Pancreas (tissue), 10 donors: ENCODE results near the gene SH3RF3. TPM values are rescaled to one million over a fixed set of nuclear protein-coding genes. Genes with fewer than 3 reads are reported as not detected.

Source experiments
- ATAC-seq, 4 donors: fragments of 200-7000 bp; cut with Tn5 transposase; one replicate each; pipeline versions ENCODE4 v1.8.0 to v1.9.1; 2020; ENCODE audit warnings: mild to moderate bottlenecking in 4 of 4, moderate library complexity in 4 of 4
- DNase-seq, 6 donors: peaks; one replicate each; pipeline ENCODE4 v3.0.0-alpha.2; 2020
- FAIRE-seq: peaks from 2 replicates; lab custom pipeline; 2012; peaks lifted over from hg19 to GRCh38; lab: Jason Lieb, UNC
- H3K27ac ChIP-seq, 4 donors: fragments of 200-600 bp; sonication (generic); 1 replicate in 3 of 4; 2 replicates in 1 of 4; pipeline versions ENCODE4 v1.5.0 to v1.8.0; 2020
- H3K27me3 ChIP-seq, 4 donors: fragments of 200-600 bp; one replicate each; pipeline ENCODE4 v1.8.0; 2021
- H3K36me3 ChIP-seq, 3 donors: fragments of 200-600 bp; sonication (generic) in 1 of 3; one replicate each; pipeline versions ENCODE4 v1.5.0 to v1.8.0; 2020 to 2021
- H3K4me1 ChIP-seq, 3 donors: fragments of 200-600 bp; one replicate each; pipeline ENCODE4 v1.8.0; 2021
- H3K4me3 ChIP-seq, 4 donors: fragments of 200-600 bp; sonication (generic) in 2 of 4; one replicate each; pipeline versions ENCODE4 v1.5.0 to v1.8.0; 2020 to 2021
- H3K9me3 ChIP-seq, 4 donors: fragments of 200-600 bp; one replicate each; pipeline ENCODE4 v1.8.0; 2021
- WGBS, 2 donors: extraction: QIAGEN DNeasy Blood & Tissue Kit; methylation state at CpG; one replicate each; pipeline ENCODE4 v1.1.7; 2013; 5-methylcytosine and 5-hydroxymethylcytosine counted together
- intact Hi-C, 3 donors: fragments of 100-400 bp; cut with DNase I; formaldehyde crosslinking; loops; one replicate each; pipeline versions ENCODE4 v1.11.1 to v1.14.2; 2022
- polyA plus RNA-seq, 2 donors: library from polyadenylated mRNA; stranded (reverse); fragments of 200-250 nt; gene quantifications; one replicate each; pipeline ENCODE4 v1.2.3, GENCODE V29; 2013
- total RNA-seq, 6 donors: library from RNA; stranded (reverse); fragmentation: NEBNext Ultra II Directional in 4 of 6; extraction: Animal tissue kit (Norgen Biotek cat#: 25700) in 4 of 6; gene quantifications; one replicate each; pipeline versions ENCODE4 v1.2.1 to v1.2.4, GENCODE V29; 2021 to 2023
- TF ChIP-seq, protein P1 (sequence below), 4 donors: fragments of 200-600 bp; sonication (generic) in 3 of 4; IDR thresholded peaks; one replicate each; pipeline versions ENCODE4 v1.5.0 to v1.8.0; 2021; ENCODE audit warnings: antibody characterized with exemption in 4 of 4
- donor health status: healthy with polysubstance abuse.
- donor health status: DM: no; HTN: no; CAD: no; lungs with moderate emphysema.
- donor health status: DM: no; HTN: no; CAD: no.
- donor health status: control.
- donor health status: control.
- donor health status: Bipolar disorder and iron deficiency.
- donor health status: DM: yes; HTN: yes; CAD: no.
- donor health status: DM: no; HTN: no; CAD: no.
- donor health status: DM: no; HTN: no; CAD: no.
- donor health status: DM: yes; HTN: yes; CAD: no.

Gene SH3RF3
- total and polyA plus RNA-seq, 8 donors: 1.1 to 3.5 (median 1.8) TPM

DNA sequence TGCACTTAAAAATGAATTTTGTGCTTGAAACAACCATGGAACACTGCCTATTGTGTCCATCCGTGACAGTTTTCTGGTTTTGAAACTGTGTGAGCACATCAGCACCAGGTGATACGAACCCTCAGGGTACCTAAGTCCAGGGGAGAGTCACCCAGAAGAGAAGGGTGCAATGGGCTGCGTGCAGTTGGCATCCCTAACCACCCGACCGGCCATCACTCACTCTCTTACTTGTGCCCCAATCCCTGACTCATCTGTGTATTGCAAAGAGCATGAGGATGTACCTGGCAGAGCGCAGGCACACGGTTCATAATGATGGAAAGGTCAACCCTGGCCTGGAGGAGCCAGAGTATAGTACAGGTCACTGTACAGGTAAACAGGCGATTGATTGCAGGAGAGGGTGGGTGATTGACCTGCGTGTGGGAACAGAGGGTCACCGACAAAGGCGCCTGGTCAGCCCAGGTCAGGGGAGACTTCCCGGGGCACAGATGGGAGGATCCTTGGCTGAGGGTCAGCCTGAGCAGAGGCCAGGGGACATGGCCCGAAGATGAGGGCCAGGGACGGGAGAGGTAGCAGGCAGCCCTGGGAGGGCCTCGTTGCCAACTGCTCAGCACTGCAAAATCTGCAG is 324.5 kb downstream of the SH3RF3 start:
- no peaks in the 10 kb centered on the region for H3K27me3 ChIP-seq
- no peak for ATAC-seq
- no peaks in the 10 kb centered on the region for H3K36me3 ChIP-seq
- no peaks in the 10 kb centered on the region for H3K9me3 ChIP-seq
- TF ChIP-seq, protein P1, sequence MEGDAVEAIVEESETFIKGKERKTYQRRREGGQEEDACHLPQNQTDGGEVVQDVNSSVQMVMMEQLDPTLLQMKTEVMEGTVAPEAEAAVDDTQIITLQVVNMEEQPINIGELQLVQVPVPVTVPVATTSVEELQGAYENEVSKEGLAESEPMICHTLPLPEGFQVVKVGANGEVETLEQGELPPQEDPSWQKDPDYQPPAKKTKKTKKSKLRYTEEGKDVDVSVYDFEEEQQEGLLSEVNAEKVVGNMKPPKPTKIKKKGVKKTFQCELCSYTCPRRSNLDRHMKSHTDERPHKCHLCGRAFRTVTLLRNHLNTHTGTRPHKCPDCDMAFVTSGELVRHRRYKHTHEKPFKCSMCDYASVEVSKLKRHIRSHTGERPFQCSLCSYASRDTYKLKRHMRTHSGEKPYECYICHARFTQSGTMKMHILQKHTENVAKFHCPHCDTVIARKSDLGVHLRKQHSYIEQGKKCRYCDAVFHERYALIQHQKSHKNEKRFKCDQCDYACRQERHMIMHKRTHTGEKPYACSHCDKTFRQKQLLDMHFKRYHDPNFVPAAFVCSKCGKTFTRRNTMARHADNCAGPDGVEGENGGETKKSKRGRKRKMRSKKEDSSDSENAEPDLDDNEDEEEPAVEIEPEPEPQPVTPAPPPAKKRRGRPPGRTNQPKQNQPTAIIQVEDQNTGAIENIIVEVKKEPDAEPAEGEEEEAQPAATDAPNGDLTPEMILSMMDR (IDR thresholded peaks at IDR 0.05): no peak
- no peak for FAIRE-seq
- WGBS, 2 donors: 76 to 82% methylated on average over 15 of the region's 15 CpGs
- H3K27ac ChIP-seq: no peak overlapping the region
- DNase-seq: peak in 1 of 6 donors; percentile 38
- H3K4me1 ChIP-seq: no peaks in the 10 kb centered on the region
- intact Hi-C loops: no loop called here
- no peak overlapping the region for H3K4me3 ChIP-seq

DNA sequence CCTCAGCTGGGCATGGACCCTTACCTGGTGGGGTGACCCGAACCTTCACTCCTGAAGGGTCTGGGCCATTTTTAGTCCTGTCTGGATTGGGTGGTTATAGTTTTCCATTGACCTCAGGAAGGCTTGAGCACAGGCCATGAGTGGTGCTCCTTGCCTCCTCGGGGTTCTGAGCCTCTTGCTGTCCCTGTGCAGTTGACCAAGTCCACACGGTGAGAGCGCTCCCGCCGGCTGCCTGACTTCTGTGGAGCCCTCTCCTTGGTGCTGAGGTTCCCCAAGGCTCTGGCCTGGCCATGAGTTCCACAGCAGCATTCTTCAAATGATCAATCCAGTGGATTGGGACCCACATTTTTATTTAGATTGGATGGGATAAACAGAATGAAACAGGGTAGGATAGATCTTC is 325.3 kb downstream of the SH3RF3 start:
- Histone ChIP-seq H3K4me1 (no peaks in the 10 kb centered on the region), H3K27me3 (no peaks in the 10 kb centered on the region), H3K4me3 (no peak overlapping the region), H3K9me3 (no peaks in the 10 kb centered on the region), H3K36me3 (no peaks in the 10 kb centered on the region), H3K27ac (no peak overlapping the region)
- no peak for ATAC-seq
- WGBS, 2 donors: 79 to 82% methylated on average over 6 of the region's 6 CpGs
- TF ChIP-seq, protein P1 (IDR thresholded peaks at IDR 0.05): no peak
- DNase-seq: peak in 1 of 6 donors; percentile 33
- intact Hi-C loops: no loop called here
- FAIRE-seq: no peak

DNA sequence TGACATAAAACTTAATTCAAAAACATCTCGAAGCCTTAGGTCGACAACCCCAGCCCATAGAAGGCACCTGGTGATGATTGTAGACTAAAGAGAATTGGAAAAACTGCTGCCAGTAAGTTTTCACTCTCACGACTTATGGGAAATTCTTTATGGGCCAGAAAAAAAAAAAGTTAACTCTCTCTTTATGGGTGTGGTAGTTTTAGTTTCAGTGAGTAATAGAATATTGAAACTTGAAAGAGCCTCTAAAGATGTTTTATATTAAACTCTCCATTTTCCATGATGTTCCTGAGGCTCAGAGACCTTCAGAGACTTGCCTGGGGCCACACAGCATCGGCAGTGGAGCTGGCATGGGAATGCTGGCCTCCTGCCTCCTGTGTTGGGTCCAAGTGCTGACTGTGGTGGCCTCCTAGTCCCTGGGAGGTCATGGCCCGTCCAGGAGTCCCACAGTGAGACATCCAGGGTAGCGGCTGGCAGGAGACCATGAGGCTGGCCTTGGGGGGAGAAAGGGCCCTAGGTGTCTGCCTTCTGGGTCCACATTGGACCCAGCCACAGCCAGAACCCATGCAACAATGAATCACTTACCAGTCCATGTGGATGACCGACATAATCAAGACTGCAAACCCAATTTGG is 325.9 kb downstream of the SH3RF3 start:
- Histone ChIP-seq H3K27me3 (no peaks in the 10 kb centered on the region), H3K36me3 (no peaks in the 10 kb centered on the region), H3K4me3 (no peak overlapping the region), H3K27ac (no peak overlapping the region), H3K9me3 (no peaks in the 10 kb centered on the region), H3K4me1 (no peaks in the 10 kb centered on the region)
- DNase-seq (peak in 1 of 6 donors; percentile 22), FAIRE-seq (no peak), ATAC-seq (no peak)
- WGBS, 2 donors: 73 to 85% methylated on average over 7 of the region's 7 CpGs
- intact Hi-C loops: no loop called here
- TF ChIP-seq, protein P1 (IDR thresholded peaks at IDR 0.05): no peak

DNA sequence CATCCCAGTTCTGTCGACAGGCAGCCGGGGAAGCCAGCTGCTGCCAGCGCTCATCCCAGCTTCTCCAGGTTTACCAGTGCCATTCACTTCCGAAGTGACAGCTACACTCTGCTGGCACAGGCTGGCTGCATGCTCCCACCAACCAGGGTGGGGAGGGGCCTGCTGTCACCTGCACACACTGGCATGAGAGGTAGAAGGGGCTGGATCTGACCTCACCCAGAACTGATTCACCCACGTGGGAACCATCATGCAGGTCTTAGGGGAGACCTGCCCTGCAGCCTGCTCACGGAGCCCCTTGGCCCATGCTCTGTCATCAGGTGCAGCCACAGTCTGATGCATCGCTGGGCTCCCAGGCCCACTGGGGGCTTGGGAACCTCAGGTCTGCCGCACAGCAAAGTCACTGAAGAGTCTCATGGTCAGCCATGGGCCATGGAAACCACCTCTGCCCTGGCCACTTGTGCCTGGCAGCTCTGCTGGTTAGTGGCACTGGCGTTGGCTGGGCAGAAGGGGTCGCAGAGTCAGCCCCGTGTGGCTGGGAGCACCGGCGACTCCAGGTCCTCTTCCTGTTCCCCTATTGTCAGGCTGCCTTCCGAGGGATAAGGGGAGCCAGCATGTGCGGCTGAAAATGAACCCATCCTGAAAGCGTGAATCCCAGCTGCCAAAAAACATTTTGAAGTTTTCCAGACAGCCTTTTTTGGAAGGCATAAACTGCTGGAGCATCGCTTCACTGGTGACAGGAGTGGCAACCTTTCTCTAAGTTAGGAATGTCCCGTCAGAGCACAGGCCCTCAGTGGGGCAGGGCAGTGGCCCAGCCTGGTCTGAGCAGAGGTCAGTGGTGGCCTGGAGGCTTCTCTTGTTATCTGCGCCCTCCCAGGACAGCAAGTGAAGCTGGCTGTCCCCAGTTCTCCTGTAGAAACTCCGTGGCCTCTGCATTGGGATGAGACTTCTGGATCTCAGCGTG is 327.0 kb downstream of the SH3RF3 start:
- no peaks in the 10 kb centered on the region for H3K4me1 ChIP-seq
- no peak overlapping the region for H3K27ac ChIP-seq
- no peaks in the 10 kb centered on the region for H3K36me3 ChIP-seq
- no peak overlapping the region for H3K4me3 ChIP-seq
- ATAC-seq: no peak
- no peaks in the 10 kb centered on the region for H3K9me3 ChIP-seq
- TF ChIP-seq, protein P1 (IDR thresholded peaks at IDR 0.05): no peak
- intact Hi-C loops: no loop called here
- no peak for FAIRE-seq
- peak in 1 of 6 donors; percentile 39 for DNase-seq
- no peaks in the 10 kb centered on the region for H3K27me3 ChIP-seq
- WGBS, 2 donors: 74 to 78% methylated on average over 21 of the region's 21 CpGs
